Breast epithelium (tissue), 4 donors: Measurements from ENCODE around the gene OCLN. TPM values are rescaled to one million over a fixed set of nuclear protein-coding genes. Genes with fewer than 3 reads are reported as not detected.
"Not testable (repeated sequence)": the region's sequence is repeated elsewhere in the genome, so short reads cannot be mapped to it uniquely, and the experiment has no call there.

Source experiments
- DNase-seq, 2 donors: peaks; one replicate each; pipeline ENCODE4 v3.0.0-alpha.2; 2019; ENCODE audit warnings: low spot score in 2 of 2
- H3K27ac ChIP-seq, 2 donors: fragments of 200-600 bp; sonication (generic) in 1 of 2; one replicate each; pipeline ENCODE4 v1.5.1; 2016 to 2019; ENCODE audit warnings: mild to moderate bottlenecking in 1 of 2
- H3K27me3 ChIP-seq, 2 donors: fragments of 200-600 bp; sonication (generic) in 1 of 2; one replicate each; pipeline versions ENCODE4 v1.5.1 to v1.6.0; 2017 to 2019; ENCODE audit warnings: control low read depth in 1 of 2, mild to moderate bottlenecking in 1 of 2
- H3K36me3 ChIP-seq: fragments of 200-600 bp; one replicate; pipeline ENCODE4 v1.5.1; 2019
- H3K4me1 ChIP-seq, 2 donors: fragments of 200-600 bp; sonication (generic); one replicate each; pipeline ENCODE4 v1.5.1; 2016 to 2019; ENCODE audit warnings: control low read depth in 1 of 2
- H3K4me3 ChIP-seq, 3 donors: fragments of 200-600 bp; sonication (generic); 1 replicate in 2 of 3; 2 replicates in 1 of 3; pipeline ENCODE4 v1.5.1; 2016 to 2019; ENCODE audit warnings: mild to moderate bottlenecking in 3 of 3, moderate library complexity in 2 of 3
- H3K9me3 ChIP-seq, 2 donors: fragments of 200-600 bp; sonication (generic) in 1 of 2; one replicate each; pipeline ENCODE4 v1.5.1; 2016 to 2019; ENCODE audit warnings: control low read depth in 1 of 2
- CTCF ChIP-seq, 3 donors: fragments of 450-650 bp; IDR thresholded peaks; one replicate each; pipeline ENCODE4 v1.5.1; 2016 to 2017; ENCODE audit warnings: antibody characterized with exemption in 3 of 3, mild to moderate bottlenecking in 3 of 3, moderate library complexity in 3 of 3
- POLR2A ChIP-seq: fragments of 450-650 bp; IDR thresholded peaks from one replicate; pipeline ENCODE4 v1.6.1; 2016; ENCODE audit warnings: antibody characterized with exemption, mild to moderate bottlenecking, moderate library complexity
- POLR2AphosphoS5 ChIP-seq, 3 donors: sonication (generic); formaldehyde crosslinking; IDR thresholded peaks; one replicate each; pipeline ENCODE4 v1.6.1; 2017; ENCODE audit warnings: antibody characterized with exemption in 3 of 3
- intact Hi-C: fragments of 100-400 bp; cut with DNase I; formaldehyde crosslinking; loops from one replicate; pipeline ENCODE4 v1.15.1; 2023; ENCODE audit warnings: low total_unique reads
- total RNA-seq, 3 donors: library from RNA; depleted of rRNA; stranded (reverse); fragments of >200 nt; gene quantifications; one replicate each; pipeline ENCODE4 v1.1.0, GENCODE V29; 2016

The OCLN gene
- total RNA-seq, 3 donors from 2014 or later, result 0.48 to 85.6 (median 35.7) TPM

DNA sequence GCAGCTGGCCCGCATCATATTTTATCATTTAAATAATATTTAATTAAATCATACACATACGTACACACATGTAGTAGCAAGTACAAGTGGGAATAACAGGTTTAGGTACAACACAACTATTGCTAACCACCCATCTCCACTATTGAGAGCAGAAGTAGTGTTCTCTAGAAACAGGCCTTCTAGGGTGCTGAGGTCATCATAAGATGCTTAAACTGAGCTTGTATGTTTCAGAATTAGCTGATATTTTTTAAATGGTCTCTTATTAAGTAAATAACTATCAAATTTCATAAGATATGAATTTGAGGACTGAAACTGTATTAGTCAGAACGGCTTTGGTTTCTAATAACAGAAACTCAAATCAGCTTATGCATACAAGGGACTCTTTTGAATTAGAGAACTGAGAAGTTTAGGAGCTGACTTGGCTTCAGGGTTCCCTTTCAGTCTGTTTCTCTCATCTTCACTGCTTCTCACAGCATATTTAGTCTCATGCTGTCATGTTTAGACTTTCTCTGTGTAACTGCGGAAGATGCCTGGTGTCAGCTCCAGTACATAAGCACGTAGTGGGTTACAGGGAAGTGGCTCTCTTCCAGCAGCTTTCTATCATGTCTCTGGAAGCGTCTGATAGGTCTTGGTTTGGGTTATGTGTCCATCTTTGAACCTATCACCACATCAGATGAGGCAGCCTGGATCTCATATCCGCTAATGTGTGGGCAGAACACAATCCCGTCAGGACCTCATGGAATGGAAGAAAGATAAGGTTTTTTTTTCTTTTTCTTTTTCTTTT, 25.0 kb upstream of the OCLN start:
- Histone ChIP-seq H3K4me1 (no peaks in the 10 kb centered on the region), H3K9me3 (no peaks in the 10 kb centered on the region), H3K4me3 (no peak overlapping the region), H3K27ac (no peak overlapping the region), H3K36me3 (no peaks in the 10 kb centered on the region), H3K27me3 (no peaks in the 10 kb centered on the region)
- intact Hi-C loops, result no loop called here
- TF ChIP-seq CTCF (IDR thresholded peaks at IDR 0.05) (no peak), POLR2AphosphoS5 (IDR thresholded peaks at IDR 0.05) (no peak), POLR2A (no peak)
- DNase-seq, result no peak

- intact Hi-C loops, result no loop called here
Observed at GRCh38 chr5:69468631-69469030, 24.0 kb upstream of the OCLN start.

DNA sequence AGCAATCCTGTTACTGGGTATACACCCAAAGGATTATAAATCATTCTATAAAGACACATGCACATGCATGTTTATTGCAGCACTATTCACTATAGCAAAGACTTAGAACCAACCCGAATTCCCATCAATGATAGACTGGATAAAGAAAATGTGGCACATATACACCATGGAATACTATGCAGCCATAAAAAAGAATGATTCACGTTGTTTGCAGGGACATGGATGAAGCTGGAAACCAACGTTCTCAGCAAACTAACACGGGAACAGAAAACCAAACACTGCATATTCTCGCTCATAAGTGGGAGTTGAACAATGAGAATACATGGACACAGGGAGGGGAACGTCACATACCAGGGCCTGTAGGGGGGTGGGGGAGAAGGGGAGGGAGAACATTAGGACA, 21.1 kb upstream of the OCLN start:
- H3K27me3 ChIP-seq, H3K9me3 ChIP-seq, H3K4me1 ChIP-seq, H3K27ac ChIP-seq, H3K36me3 ChIP-seq, DNase-seq, H3K4me3 ChIP-seq, intact Hi-C loops: not testable (repeated sequence)

More at GRCh38 chr5:69468631-69469030, 24.0 kb upstream of the OCLN start:
- TF ChIP-seq POLR2A, result no peak
- no peak for TF ChIP-seq POLR2AphosphoS5 (IDR thresholded peaks at IDR 0.05)
- no peak for TF ChIP-seq CTCF (IDR thresholded peaks at IDR 0.05)
- no peak overlapping the region for H3K27ac ChIP-seq
- no peak overlapping the region for H3K4me3 ChIP-seq
- no peaks in the 10 kb centered on the region for H3K4me1 ChIP-seq
- H3K27me3 ChIP-seq, result no peaks in the 10 kb centered on the region
- no peak for DNase-seq
- H3K9me3 ChIP-seq, result no peaks in the 10 kb centered on the region
- H3K36me3 ChIP-seq, result no peaks in the 10 kb centered on the region

DNA sequence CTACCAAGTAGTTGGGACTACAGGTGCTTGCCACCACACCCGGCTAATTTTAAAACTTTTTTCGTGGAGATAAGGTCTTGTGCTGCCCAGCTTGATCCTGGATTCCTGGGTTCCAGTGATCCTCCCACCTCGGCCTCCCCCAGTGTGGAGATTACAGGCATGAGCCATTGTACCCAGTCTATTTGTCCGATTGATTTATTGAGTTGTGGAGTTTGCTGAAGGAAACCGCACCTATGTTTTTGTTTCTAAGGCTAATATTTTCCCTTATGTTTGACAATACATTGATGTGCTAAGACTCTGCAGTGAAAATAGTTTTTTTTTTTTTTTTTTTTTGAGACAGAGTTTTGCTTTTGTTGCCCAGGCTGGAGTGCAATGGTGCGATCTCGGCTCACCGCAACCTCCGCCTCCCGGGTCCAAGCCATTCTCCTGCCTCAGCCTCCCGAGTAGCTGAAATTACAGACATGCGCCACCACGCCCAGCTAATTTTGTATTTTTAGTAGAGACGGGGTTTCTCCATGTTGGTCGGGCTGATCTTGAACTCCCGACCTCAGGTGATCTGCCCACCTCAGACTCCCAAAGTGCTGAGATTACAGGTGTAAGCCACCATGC, 20.0 kb upstream of the OCLN start:
- intact Hi-C loops, H3K36me3 ChIP-seq, H3K9me3 ChIP-seq, H3K4me3 ChIP-seq, DNase-seq, H3K27ac ChIP-seq, H3K4me1 ChIP-seq, H3K27me3 ChIP-seq: not testable (repeated sequence)

GRCh38 chr5:69477170-69477569, 15.4 kb upstream of the OCLN start:
- TF ChIP-seq CTCF (IDR thresholded peaks at IDR 0.05), result no peak
- no peak for TF ChIP-seq POLR2AphosphoS5 (IDR thresholded peaks at IDR 0.05)
- no peak for TF ChIP-seq POLR2A
- Histone ChIP-seq H3K27me3 (no peaks in the 10 kb centered on the region), H3K36me3 (no peaks in the 10 kb centered on the region), H3K27ac (no peak overlapping the region), H3K4me3 (no peak overlapping the region), H3K4me1 (no peaks in the 10 kb centered on the region), H3K9me3 (no peaks in the 10 kb centered on the region)
- intact Hi-C loops, result no loop called here
- DNase-seq, result no peak

DNA sequence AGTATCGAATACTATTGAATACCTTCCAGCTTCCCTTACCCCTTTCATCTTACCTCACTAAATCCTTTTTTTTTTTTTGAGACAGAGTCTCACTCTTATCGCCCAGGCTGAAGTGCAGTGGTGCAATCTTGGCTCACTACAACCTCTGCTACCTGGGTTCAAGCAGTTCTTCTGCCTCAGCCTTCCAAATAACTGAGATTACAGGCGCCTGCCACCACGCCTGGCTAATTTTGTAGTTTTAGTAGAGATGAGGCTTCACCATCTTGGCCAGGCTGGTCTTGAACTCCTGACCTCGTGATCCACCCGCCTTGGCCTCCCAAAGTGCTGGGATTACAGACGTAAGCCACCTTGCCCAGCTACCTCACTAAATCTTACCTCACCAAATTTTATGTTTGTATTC, 14.3 kb upstream of the OCLN start:
- H3K4me1 ChIP-seq, H3K27ac ChIP-seq, H3K4me3 ChIP-seq, DNase-seq, H3K9me3 ChIP-seq, intact Hi-C loops, H3K36me3 ChIP-seq, H3K27me3 ChIP-seq: not testable (repeated sequence)
